K562 (cell line): ENCODE results near the gene IRF2BP1. TPM values are rescaled to one million over a fixed set of nuclear protein-coding genes. Genes with fewer than 3 reads are reported as not detected.

ENCODE experiments used
- BRCA1 ChIP-seq, 2 experiments: fragments of 450-650 bp in 1 of 2; sonication (generic) in 1 of 2; formaldehyde crosslinking in 1 of 2; IDR thresholded peaks; 2 replicates each; pipeline versions ENCODE4 v1.5.0 to v1.6.1; 2017 to 2020; ENCODE audit warnings: mild to moderate bottlenecking in 1 of 2, missing genetic modification reagents in 1 of 2
- CEBPB ChIP-seq: fragments of 450-650 bp; IDR thresholded peaks from 2 replicates; pipeline ENCODE4 v1.6.1; 2016; ENCODE audit warnings: missing genetic modification characterization, missing compliant biosample characterization
- ESRRB ChIP-seq: fragments of 250-450 bp; sonication (Bioruptor Pico); IDR thresholded peaks from 2 replicates; pipeline ENCODE4 v1.5.0; 2020; ENCODE audit warnings: mild to moderate bottlenecking, moderate library complexity, borderline replicate concordance
- HIVEP1 ChIP-seq: fragments of 250-450 bp; sonication (Bioruptor Pico); IDR thresholded peaks from 2 replicates; pipeline ENCODE4 v1.4.0; 2020; ENCODE audit warnings: mild to moderate bottlenecking
- HNRNPL ChIP-seq: fragments of 200-400 bp; formaldehyde crosslinking; IDR thresholded peaks from 2 replicates; pipeline ENCODE4 v1.6.1; 2017; ENCODE audit warnings: low read depth, mild to moderate bottlenecking, low read length
- NCOR1 ChIP-seq: fragments of 450-650 bp; IDR thresholded peaks from 2 replicates; pipeline ENCODE4 v1.6.1; 2016; ENCODE audit warnings: mild to moderate bottlenecking, moderate library complexity
- POLR2G ChIP-seq: fragments of 200-400 bp; formaldehyde crosslinking; IDR thresholded peaks from 2 replicates; pipeline ENCODE4 v1.6.1; 2017; ENCODE audit warnings: low read depth, mild to moderate bottlenecking, antibody characterized with exemption, low read length, moderate library complexity
- PRPF4 ChIP-seq: fragments of 200-400 bp; formaldehyde crosslinking; IDR thresholded peaks from one replicate; pipeline ENCODE4 v1.6.1; 2017; ENCODE audit warnings: low read length, low read depth, mild to moderate bottlenecking; ENCODE audit not compliant: insufficient read depth, poor library complexity, severe bottlenecking
- RBBP5 ChIP-seq: fragments of 200-600 bp; sonication (generic); IDR thresholded peaks from 2 replicates; pipeline ENCODE4 v1.6.1; 2012; ENCODE audit warnings: borderline replicate concordance, mild to moderate bottlenecking, low read length, control low read depth, inconsistent platforms; ENCODE audit not compliant: insufficient read depth, poor library complexity, severe bottlenecking
- polyA plus RNA-seq, 8 experiments: library from polyadenylated mRNA; depleted of rRNA in 4 of 8; stranded (reverse) in 5 of 8; unstranded in 3 of 8; fragments of >200 nt; fragmentation: Nextera tagmentation in 2 of 8; fragmentation: Illumina TruSeq in 1 of 8; extraction: Ambion mirVana in 2 of 8; extraction: Trizol in 1 of 8; gene quantifications; 2 replicates each; pipeline versions ENCODE4 v1.2.1 to v1.2.3, GENCODE V29; 2011 to 2014; ENCODE audit warnings: inconsistent platforms in 1 of 8, missing spikeins in 1 of 8
- total RNA-seq, 7 experiments: library from RNA; depleted of rRNA in 6 of 7; stranded (reverse); fragments of >200 nt in 6 of 7; fragmentation: Illumina TruSeq in 2 of 7; extraction: Trizol in 2 of 7; gene quantifications; 2 replicates each; pipeline versions ENCODE4 v1.2.1 to v1.2.3, GENCODE V29; 2011 to 2021; ENCODE audit warnings: low replicate concordance in 1 of 7
- TF ChIP-seq, protein P1 (sequence below): fragments of 250-450 bp; sonication (Bioruptor Pico); IDR thresholded peaks from 2 replicates; pipeline ENCODE4 v1.4.0; 2020; ENCODE audit warnings: mild to moderate bottlenecking
- TF ChIP-seq, protein P2 (sequence below): sonication (generic); formaldehyde crosslinking; IDR thresholded peaks from 2 replicates; pipeline ENCODE4 v1.8.0; 2022; ENCODE audit warnings: missing genetic modification reagents, mild to moderate bottlenecking, moderate library complexity, borderline replicate concordance
- TF ChIP-seq, protein P3 (sequence below): sonication (generic); formaldehyde crosslinking; IDR thresholded peaks from 2 replicates; pipeline ENCODE4 v1.8.1; 2023; ENCODE audit warnings: mild to moderate bottlenecking, missing genetic modification reagents
- TF ChIP-seq, protein P4 (sequence below): sonication (generic); formaldehyde crosslinking; IDR thresholded peaks from 2 replicates; pipeline ENCODE4 v1.9.0; 2022; ENCODE audit warnings: mild to moderate bottlenecking, missing genetic modification reagents
- TF ChIP-seq, protein P5 (sequence below): fragments of 450-650 bp; IDR thresholded peaks from 2 replicates; pipeline ENCODE4 v1.6.1; 2014; ENCODE audit warnings: low read depth, mild to moderate bottlenecking, moderate library complexity, borderline replicate concordance
- TF ChIP-seq, protein P6 (sequence below): fragments of 250-450 bp; sonication (Bioruptor Pico); IDR thresholded peaks from 2 replicates; pipeline ENCODE4 v1.9.0; 2021; ENCODE audit warnings: mild to moderate bottlenecking, inconsistent platforms

Gene IRF2BP1
- total and polyA plus RNA-seq, 9 of the 15 experiments (the other 6 are each of a cell fraction or from before 2014, with no cell fraction given), result 0.61 to 35.9 (median 3.5) TPM

DNA sequence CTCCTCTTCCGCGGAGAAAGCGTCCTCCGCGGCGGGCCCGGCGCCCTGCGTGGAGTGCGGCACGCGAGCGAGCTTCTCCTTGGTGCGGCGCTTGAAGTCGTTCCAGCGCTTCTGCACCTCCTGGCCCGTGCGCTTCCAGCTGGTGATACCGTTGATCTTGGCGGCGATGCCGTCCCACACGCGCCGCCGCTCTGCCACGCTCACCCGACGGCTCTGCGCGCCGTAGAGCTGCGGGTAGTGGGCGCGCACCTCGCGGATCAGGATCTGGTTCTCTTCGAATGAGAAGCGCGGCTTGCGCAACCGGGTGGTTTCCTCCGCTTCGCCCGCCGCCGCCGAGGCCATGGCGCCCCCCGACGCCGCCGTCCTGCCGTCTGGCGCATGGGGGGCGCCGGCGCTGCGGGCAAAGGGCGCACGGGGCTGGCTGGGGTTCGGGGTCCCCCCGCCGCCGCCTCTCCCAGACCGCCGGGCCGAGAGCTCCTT, 15.5 kb upstream of the IRF2BP1 start (continued):
- TF ChIP-seq, protein P1, sequence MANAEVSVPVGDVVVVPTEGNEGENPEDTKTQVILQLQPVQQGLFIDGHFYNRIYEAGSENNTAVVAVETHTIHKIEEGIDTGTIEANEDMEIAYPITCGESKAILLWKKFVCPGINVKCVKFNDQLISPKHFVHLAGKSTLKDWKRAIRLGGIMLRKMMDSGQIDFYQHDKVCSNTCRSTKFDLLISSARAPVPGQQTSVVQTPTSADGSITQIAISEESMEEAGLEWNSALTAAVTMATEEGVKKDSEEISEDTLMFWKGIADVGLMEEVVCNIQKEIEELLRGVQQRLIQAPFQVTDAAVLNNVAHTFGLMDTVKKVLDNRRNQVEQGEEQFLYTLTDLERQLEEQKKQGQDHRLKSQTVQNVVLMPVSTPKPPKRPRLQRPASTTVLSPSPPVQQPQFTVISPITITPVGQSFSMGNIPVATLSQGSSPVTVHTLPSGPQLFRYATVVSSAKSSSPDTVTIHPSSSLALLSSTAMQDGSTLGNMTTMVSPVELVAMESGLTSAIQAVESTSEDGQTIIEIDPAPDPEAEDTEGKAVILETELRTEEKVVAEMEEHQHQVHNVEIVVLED, result no peak
- TF ChIP-seq BRCA1 (IDR thresholded peaks at IDR 0.05) (no peak), BRCA1 (CRISPR knock-in tag; IDR thresholded peaks at IDR 0.05) (no peak), NCOR1 (no peak), ESRRB (CRISPR knock-in tag) (no peak), HIVEP1 (CRISPR knock-in tag) (no peak), POLR2G (peak; percentile 27; the same call in 1 of the 2 replicates), PRPF4 (no peak), CEBPB (peak; percentile 62), HNRNPL (0 out of 2 replicates have a peak, but pooled peaks have one; percentile 27), RBBP5 (peak; percentile 36)
- TF ChIP-seq, protein P2, sequence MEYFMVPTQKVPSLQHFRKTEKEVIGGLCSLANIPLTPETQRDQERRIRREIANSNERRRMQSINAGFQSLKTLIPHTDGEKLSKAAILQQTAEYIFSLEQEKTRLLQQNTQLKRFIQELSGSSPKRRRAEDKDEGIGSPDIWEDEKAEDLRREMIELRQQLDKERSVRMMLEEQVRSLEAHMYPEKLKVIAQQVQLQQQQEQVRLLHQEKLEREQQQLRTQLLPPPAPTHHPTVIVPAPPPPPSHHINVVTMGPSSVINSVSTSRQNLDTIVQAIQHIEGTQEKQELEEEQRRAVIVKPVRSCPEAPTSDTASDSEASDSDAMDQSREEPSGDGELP (CRISPR knock-in tag), result 0 out of 2 replicates have a peak, but pooled peaks have one; percentile 37
- TF ChIP-seq, protein P3, sequence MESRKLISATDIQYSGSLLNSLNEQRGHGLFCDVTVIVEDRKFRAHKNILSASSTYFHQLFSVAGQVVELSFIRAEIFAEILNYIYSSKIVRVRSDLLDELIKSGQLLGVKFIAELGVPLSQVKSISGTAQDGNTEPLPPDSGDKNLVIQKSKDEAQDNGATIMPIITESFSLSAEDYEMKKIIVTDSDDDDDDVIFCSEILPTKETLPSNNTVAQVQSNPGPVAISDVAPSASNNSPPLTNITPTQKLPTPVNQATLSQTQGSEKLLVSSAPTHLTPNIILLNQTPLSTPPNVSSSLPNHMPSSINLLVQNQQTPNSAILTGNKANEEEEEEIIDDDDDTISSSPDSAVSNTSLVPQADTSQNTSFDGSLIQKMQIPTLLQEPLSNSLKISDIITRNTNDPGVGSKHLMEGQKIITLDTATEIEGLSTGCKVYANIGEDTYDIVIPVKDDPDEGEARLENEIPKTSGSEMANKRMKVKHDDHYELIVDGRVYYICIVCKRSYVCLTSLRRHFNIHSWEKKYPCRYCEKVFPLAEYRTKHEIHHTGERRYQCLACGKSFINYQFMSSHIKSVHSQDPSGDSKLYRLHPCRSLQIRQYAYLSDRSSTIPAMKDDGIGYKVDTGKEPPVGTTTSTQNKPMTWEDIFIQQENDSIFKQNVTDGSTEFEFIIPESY, result peak; percentile 96
- TF ChIP-seq, protein P4, sequence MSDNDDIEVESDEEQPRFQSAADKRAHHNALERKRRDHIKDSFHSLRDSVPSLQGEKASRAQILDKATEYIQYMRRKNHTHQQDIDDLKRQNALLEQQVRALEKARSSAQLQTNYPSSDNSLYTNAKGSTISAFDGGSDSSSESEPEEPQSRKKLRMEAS (CRISPR knock-in tag), result peak; percentile 45; the same call in 1 of the 2 replicates
- TF ChIP-seq, protein P5, sequence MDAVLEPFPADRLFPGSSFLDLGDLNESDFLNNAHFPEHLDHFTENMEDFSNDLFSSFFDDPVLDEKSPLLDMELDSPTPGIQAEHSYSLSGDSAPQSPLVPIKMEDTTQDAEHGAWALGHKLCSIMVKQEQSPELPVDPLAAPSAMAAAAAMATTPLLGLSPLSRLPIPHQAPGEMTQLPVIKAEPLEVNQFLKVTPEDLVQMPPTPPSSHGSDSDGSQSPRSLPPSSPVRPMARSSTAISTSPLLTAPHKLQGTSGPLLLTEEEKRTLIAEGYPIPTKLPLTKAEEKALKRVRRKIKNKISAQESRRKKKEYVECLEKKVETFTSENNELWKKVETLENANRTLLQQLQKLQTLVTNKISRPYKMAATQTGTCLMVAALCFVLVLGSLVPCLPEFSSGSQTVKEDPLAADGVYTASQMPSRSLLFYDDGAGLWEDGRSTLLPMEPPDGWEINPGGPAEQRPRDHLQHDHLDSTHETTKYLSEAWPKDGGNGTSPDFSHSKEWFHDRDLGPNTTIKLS, result no peak
- TF ChIP-seq, protein P6, sequence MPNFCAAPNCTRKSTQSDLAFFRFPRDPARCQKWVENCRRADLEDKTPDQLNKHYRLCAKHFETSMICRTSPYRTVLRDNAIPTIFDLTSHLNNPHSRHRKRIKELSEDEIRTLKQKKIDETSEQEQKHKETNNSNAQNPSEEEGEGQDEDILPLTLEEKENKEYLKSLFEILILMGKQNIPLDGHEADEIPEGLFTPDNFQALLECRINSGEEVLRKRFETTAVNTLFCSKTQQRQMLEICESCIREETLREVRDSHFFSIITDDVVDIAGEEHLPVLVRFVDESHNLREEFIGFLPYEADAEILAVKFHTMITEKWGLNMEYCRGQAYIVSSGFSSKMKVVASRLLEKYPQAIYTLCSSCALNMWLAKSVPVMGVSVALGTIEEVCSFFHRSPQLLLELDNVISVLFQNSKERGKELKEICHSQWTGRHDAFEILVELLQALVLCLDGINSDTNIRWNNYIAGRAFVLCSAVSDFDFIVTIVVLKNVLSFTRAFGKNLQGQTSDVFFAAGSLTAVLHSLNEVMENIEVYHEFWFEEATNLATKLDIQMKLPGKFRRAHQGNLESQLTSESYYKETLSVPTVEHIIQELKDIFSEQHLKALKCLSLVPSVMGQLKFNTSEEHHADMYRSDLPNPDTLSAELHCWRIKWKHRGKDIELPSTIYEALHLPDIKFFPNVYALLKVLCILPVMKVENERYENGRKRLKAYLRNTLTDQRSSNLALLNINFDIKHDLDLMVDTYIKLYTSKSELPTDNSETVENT (CRISPR knock-in tag), result no peak
